ENCODE data around the gene TOB2.
A peak's percentile ranks its signal among the peaks of the same experiment; 100 is the strongest.
"Not testable (repeated sequence)": the region's sequence is repeated elsewhere in the genome, so short reads cannot be mapped to it uniquely, and the experiment has no call there.

The TOB2 gene

DNA sequence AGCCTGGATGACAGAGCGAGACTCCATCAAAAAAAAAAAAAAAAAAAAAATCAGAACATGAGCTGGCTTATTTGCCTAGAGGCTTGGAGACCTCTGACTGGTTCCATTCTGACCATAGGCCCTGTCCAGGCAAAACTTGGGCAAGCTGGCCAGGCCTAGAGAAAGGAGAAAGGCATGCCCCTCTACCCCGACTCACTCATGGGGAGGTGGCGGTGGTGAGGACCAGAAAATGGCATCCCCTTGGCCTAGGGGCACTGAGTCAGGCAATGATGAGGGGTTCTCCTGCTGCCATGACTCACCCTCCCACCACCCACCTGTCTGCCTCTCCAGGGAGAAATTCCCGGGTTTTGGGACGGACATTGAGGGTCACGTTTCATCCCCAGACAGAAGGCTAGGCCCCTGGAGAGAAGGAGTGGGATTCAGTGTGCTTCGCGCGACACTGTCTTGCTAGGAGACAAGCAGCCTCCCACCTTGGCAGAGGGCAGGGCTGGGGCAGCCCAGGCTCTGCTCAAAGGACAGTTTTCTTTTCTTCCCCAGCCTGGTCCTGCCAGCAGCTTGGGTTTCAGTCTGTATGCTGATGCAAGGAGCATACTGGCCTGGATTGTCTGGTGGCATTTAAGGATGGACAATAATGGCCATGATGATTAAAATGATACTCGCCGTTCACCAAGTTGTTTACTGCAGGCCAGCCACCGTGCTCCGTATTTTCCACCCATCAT is 17.2 kb downstream of the TOB2 start:
- DNase-seq (ENCODE audit: low spot score), result no peak

DNA sequence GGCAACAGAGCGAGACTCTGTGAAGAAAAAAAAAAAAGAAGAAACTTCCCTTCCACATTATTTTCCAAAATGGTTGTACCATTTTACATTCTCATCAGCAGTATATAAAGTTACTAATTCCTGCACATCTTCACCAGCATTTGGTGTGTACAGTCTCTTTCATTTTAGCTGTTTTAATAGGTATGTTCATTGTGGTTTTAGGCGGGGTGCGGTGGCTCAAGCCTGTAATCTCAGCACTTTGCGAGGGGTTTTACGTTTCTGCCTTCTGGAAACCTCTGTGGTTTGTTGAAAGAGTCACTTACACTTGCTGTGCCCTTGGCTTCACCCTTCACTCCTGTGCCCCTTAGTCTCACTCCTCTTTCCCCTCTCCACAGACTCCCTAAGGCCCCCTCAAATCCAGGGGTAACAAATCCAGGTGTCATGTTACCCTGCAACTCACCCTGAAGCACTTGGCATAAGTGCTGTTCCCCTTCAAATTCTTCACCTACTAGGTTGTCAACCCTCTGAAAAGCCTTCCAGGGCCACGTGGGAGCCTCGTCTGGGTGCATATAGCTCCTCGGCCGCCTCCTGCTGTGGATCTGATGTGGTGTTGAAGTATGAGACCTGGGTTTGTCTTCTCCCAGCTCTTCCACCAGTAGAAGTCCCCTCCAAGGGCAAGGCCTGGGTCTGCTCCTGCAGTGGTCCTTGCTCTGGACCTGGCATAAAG is 20.8 kb downstream of the TOB2 start:
- DNase-seq (ENCODE audit: low spot score), result no peak

DNA sequence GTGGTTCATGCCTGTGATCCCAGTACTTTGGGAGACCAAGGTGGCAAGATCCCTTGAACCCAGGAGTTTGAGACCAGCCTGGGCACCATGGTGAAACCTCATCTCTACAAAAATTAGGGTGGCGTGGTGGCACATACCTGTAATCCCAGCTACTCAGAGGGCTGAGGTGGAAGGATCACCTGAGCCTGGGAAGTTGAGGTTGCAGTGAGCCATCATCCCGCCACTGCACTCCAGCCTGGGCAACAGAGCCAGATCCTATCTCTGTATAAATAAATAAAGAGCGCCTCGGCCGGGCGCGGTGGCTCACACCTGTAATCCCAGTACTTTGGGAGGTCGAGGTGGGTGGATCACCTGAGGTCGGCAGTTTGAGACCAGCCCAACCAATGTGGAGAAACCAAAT is 27.9 kb downstream of the TOB2 start:
- DNase-seq (ENCODE audit: low spot score), result no peak

DNA sequence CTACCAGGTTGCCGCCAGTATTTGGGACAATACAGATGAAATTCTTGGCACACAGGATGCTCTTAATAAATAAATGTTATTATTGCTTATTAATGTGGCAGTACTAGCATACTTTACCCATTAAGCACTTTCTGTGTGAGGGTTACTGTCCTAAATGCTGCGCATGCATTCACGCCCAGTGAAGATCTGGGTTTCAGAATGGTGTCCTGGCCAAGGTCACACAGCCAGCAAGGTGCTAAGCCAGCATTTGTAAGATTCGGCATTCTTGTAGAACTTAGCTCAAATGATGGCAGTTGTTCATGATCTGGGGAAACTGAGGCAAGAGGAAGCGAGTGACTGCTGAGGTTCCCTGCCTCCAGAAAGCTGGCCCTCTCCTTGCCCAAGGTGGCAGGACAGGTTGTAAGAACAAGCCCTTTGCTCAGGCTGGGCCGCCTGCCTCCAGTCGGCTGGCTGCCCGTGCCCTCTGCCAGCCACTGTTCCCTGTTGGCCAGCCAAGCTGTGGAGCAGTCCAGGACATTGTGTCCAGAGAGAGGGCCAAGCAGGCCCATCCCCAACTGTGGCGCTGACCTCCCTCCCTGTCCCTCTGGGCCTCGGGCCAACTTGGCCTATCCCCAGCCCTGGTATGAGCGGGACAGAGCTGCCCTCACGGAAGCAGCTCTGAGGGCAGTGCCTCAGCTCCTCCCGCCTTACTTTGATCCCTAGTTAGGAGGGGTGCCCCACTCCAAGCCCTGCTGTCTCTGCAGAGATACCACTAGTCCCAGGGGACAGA is 28.8 kb downstream of the TOB2 start:
- DNase-seq (ENCODE audit: low spot score), result no peak

DNA sequence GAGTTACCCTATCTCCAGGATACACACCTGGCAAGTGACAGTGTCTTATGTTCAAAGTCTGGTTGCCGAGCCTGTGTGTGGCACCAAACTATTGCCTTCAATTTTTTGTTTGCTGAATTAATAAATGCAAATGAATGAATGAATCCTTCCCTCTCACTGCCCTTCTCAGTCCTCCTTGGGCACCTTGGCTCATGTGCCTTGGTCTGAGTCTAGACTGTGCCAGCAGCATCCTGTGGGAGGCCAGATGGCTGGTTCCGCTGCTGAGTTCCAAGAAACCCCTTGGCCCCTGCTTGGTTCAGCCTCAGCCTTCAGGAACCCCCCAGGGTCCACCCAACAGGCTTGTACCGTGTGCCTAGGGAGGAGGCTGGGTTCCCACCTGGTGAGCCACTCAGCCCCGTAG is 31.0 kb downstream of the TOB2 start:
- no peak for DNase-seq (ENCODE audit: low spot score)

DNA sequence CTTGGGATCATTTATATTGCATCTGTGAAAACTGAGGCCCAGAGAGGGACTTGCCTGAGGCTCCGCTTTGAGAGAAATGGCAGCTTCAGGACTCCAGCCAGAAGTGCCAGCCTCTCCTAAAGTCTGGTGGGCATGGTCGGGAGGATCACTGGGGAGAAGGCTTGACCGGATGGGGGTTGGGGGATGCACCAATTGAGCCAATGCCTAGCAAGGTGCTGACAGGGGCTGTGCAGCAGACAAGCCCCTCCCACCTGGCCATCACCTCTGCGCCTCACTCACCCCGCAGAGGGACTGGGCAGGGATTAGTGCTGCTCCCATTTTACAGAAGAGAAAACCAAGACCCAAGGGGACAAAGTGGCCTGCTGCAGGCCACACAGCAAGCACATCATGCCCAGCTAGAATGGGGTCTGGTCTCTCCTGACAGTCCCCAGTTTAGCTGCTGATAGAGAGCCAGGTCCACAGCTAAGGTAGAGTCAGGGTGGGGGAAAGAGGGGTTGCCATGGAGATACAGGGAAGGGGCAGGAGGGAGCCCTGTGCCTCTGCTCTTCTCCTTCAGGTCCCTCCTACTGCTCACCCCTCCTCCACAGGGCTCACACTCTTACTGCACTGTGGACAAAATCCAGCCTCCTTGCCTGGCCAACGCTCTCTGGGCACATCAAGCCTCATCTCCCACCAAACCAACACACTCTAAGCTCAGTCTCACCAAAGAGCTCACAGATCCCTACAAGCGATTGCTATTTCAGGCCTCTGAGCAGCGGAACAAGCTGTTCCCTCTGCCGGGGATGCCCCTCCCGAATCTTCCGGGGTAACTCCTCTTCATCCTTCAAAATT is 35.4 kb downstream of the TOB2 start:
- no peak for DNase-seq (ENCODE audit: low spot score)

DNA sequence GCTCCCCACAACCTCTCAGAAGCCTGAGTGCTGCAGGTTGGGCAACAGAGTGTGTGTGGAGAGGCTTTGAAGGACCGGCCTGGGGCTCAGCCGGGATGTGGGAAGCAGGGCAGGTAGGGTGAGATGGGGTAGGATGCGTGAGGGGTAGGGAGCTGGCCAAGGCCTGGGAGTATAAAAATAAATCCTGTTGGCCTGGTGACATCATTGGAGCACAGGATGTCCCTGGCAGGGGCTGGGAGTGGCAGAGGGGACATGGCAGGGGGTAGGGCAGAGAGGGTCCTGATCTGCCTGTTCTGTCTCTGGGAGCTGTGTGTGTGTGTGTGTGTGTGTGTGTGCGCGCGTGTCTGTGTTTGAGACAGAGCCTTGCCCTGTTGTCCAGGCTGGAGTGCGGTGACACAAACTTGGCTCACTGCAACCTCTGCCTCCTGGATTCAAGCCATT is 36.3 kb downstream of the TOB2 start:
- no peak for DNase-seq (ENCODE audit: low spot score)

DNA sequence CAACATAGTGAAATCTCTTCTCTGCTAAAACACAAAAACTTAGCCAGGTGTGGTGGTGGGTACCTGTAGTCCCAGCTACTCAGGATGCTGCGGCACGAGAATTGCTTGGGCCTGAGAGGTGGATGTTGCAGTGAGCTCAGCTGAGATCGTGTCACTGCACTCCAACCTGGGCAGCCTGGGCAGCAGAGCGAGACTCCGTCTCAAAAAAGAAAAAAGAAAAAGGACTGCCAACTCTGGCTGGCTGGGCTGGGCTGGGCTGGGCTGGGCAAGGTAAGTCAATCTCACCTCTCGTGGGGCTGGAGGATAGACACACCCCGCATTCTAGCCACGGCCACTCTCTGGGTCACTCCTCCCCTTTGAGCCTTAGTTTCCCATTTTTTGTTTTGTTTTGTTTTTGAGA is 37.9 kb downstream of the TOB2 start:
- DNase-seq (ENCODE audit: low spot score), result no peak

DNA sequence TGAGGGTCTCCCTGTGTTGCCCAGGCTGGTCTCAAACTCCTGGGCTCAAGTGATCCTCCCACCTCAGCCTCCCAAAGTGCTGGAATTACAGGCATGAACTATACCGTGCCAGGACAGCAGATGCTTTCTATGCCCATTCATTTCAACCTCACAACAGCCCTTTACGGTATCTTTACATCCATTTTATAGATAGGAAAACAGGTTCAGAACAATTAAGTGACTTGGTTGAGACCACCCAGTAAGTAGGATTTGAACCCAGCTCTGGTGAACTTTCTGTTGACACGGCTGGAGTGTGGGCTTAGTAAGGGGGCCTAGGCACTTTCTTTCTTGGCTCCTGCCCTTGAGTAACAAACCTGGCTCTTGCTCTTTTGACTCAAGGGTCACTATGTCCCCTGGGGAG is 39.2 kb downstream of the TOB2 start:
- DNase-seq (ENCODE audit: low spot score), result no peak

DNA sequence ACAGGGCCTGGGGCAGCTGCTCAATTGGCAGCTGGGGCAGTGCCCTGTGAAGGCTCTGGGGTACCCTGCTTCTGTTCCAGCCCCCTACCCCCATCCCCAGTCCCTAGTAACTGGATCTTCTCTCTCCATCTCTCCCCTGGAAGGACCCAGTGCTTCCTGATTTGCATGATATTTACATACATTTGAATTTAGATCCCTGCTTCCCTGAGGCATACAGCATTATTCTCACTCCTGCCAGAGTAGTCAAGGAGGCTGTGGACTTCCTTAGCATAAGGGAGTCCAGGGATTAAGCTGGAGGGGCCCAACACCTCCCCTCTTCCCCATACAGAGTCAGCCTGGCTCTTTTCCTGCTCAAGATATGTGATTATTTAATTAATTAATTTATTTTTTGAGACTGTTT is 40.2 kb downstream of the TOB2 start:
- no peak for DNase-seq (ENCODE audit: low spot score)

DNA sequence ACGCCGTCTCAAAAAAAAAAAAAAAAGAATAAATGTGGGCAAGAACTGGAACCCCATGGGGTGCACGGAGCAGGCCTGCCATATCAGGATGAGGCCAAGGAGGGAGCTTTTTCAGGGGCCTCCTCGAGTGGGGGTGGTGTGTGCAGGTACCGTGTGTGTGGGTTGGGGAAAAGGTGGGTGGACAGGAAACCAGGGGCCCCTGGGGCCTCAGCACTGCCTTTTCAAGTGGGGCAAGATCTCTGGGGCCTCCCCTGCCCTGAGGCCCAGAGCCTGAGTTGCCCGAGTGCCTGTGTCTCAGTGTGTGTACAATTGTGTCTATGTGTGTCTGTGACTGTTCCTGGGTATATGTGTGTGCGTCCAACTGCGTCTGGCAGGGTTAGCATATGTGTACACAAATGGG is 41.0 kb downstream of the TOB2 start:
- no peak for DNase-seq (ENCODE audit: low spot score)

DNA sequence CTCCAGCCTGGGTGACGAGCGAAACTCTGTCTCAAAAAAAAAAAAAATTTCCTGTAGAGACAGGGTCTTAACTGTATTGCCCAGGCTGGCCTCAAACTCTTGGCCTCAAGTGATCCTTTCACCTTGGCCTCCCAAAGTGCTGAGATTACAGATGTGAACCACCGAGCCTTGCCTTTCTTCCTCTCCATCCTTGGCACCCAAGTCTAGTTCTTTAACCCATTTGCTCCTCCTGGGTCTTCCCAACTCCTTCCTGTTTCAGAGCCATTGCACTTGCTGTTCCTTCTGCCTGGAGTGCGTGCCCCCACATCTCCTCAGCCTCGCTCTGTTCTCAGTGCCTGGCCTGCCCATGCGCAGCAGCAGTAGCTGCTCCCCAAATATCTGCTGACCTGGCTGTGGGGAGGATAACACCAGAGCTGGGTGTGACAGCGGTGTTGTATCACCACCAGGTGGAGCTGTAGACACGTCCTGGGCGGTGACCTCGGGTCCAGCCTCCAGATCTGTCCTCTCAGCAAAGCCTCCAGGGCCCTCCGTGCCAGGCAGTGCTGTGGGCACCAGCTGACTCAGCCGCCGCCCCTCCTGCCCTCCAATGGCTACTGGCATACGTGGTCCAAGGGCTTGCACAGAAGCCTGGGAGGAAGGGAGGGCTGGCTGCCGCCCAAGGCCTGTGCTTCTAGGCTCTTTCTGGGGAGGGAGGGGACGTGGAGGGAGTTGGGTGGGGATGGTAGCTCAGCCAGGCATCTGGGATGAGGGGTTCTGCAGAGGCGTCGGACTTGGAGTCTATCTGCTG is 42.9 kb downstream of the TOB2 start:
- peak; percentile 87 for DNase-seq (ENCODE audit: low spot score)

DNA sequence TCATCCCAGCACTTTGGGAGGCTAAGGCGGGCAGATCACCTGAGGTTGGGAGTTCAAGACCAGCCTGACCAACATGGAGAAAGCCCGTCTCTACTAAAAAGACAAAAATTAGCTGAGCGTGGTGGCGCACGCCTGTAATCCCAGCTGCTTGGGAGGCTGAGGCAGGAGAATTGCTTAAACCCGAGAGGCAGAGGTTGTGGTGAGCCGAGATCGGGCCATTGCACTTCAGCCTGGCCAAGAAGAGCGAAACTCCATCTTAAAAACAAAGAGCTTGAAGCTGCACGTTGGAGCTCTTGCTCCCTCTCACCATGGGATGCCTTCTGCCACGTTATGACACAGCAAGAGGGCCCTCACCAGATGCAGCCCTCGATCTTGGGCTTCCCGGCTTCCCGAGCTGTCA is 43.8 kb downstream of the TOB2 start:
- DNase-seq (ENCODE audit: low spot score), result not testable (repeated sequence)

DNA sequence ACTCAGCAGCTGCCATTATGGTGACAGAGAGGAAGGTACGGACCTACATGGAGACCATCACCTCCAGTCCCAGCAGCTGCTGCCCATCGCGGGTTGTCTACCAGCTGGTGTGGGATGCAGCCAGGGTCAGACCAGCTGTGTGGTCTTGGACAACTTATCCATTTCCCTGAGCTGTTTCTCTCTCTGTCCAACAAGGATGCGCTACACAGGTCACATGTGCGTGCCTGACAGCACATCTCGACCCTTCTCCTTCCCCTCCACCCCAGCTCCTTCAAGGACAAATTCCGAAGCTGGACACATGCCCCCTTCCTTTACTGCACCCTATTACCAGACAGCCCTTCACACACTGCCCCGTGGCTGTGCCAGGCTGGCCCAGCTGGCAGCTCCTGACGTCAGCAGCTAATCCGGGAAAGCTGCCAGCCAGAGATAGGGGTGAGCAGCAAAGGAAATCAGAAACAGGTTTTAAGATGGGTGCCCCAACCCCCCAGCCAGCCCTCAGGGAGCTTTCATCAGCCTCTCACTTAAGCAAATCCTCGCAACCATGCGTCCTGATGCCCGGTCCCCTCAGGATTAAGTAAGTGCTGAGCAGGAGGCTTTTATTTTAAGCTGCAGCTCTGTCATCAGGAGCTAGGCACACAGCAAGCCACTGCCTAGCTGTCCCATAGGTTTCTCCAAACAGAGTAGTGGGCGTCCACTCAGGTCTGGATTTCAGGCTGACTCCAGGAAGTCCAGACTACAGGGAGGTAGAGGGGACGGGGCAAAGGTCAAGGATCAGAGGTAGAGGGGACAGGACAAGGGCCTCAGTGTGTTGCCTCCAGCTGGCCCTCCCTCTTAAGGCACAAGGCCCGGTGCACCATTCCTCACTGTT is 44.6 kb downstream of the TOB2 start:
- no peak for DNase-seq (ENCODE audit: low spot score)

DNA sequence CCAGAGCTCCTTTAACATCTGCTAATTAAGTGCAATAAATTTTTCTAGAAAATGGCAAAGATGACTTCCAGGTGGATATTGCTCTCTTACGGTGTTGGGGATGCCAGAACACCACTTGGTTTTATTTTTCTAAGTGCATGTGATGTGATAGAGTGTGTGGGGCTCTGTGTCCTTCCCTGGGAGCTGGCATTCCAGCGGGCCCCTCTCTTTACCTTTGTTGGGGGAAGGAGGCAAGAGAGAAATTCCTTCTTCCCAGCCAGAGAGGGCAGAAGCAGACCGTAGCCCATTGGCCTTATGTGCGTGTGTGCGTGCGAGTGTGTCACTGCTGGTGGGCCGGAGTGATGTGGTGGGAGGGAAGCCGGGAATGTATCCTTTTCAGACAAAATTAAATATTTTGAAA is 47.7 kb downstream of the TOB2 start:
- DNase-seq (ENCODE audit: low spot score), result no peak

DNA sequence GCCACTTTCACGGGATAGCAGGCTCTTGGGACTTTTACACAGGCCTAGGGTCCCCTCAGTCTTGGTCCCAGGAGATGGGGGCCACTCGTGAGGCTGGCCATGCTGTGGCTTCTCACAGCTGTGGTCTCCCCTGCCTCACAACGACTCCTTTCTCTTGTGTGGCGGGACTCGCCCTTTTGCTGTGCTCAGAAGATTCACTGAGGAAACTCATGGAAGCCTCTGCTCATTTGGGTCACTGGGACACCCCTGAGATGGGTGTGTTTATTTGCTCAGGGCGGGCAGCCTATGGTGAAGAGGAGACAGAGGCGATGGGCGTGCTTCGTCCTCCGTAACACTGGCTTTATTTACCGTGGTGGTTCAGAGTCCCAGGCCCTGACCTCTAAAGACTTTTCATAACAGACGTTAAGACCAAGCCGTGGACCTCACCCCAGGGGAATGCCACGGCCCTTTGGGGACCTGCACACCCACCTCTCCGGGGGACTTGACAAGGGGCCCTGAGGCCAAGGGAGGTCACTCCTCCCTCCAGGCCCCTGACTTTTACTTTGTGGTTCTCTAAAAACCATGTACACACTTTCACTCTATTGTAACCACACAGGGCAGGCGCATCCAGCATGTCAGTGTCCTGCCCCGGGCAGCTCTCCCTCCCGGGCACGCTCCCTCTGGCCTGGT is 49.3 kb downstream of the TOB2 start:
- no peak for DNase-seq (ENCODE audit: low spot score)

DNA sequence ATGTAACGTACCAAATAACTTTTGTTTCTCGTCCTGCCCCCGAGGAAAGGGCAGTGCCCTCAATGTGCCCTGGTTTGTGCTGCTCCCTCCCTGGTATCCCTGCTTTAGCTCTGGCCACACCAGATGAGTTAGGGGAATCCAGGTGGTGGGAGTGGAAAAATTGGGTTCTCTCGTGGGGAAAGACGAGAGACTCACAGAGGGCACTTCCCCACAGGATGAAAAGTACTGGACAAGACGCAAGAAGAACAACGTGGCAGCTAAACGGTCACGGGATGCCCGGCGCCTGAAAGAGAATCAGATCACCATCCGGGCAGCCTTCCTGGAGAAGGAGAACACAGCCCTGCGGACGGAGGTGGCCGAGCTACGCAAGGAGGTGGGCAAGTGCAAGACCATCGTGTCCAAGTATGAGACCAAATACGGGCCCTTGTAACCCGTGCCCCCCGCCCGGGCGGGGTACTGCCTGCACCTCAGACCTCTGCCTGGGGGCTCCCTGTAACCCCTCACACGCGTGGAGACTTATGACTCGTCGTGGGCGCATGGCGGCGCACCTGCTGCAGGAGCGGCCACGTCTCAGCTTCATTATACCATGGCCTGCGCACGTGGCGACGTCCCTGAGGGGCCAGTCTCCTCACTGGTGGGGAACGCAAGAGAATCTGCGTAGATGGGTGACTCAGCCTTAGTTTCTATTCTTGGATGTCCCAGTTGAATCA is 50.9 kb downstream of the TOB2 start:
- no peak for DNase-seq (ENCODE audit: low spot score)

DNA sequence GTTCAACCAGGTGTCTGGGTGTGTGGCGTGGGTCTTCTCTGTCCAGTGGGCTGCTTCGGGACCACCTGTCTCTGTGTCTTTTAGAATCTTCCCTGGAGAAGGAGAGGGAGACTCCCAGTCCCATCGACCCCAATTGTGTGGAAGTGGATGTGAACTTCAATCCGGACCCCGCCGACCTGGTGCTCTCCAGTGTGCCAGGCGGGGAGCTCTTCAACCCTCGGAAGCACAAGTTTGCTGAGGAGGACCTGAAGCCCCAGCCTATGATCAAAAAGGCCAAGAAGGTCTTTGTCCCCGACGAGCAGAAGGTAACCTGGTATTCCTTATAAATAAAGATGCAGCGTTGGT is 52.6 kb downstream of the TOB2 start:
- DNase-seq (ENCODE audit: low spot score), result no peak

DNA sequence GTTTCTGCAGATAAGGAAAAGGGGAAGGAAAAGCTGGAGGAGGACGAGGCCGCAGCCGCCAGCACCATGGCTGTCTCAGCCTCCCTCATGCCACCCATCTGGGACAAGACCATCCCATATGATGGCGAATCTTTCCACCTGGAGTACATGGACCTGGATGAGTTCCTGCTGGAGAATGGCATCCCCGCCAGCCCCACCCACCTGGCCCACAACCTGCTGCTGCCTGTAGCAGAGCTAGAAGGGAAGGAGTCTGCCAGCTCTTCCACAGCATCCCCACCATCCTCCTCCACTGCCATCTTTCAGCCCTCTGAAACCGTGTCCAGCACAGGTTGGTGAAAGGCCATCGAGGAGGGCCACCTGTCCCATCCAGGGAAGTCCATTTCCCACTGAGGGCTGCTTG is 59.3 kb downstream of the TOB2 start:
- DNase-seq (ENCODE audit: low spot score), result no peak
